ENCODE data around the gene CD300LB.
A peak's percentile ranks its signal among the peaks of the same experiment; 100 is the strongest.
"Not testable (repeated sequence)": the region's sequence is repeated elsewhere in the genome, so short reads cannot be mapped to it uniquely, and the experiment has no call there.

CD300LB gene

GRCh38 chr17:74493331-74493833 lies 37.9 kb downstream of the CD300LB start:
- peak; percentile 77 for DNase-seq (ENCODE audit: low read depth, low spot score)

GRCh38 chr17:74491626-74492025 lies 39.6 kb downstream of the CD300LB start:
- no peak for DNase-seq (ENCODE audit: low read depth, low spot score)

GRCh38 chr17:74490716-74491115 lies 40.6 kb downstream of the CD300LB start:
- no peak for DNase-seq (ENCODE audit: low read depth, low spot score)

DNA sequence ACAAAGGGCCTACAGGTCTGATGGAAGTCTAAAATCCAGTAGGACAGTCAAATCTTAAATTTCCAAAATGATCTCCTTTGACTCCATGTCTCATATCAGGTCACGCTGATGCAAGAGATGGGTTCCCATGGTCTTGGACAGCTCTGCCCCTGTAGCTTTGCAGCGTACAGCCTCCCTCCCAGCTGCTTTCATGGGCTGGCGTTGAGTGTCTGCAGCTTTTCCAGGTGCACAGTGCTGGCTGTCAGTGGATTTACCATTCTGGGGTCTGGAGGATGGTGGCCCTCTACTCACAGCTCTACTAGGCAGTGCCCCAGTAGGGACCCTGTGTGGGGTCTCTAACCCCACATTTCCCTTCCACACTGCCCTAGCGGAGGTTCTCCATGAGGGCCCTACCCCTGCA lies 43.0 kb downstream of the CD300LB start:
- DNase-seq (ENCODE audit: low read depth, low spot score), result not testable (repeated sequence)

GRCh38 chr17:74485841-74486240 lies 45.4 kb downstream of the CD300LB start:
- DNase-seq (ENCODE audit: low read depth, low spot score), result no peak

- no peak for DNase-seq (ENCODE audit: low read depth, low spot score)
Observed at GRCh38 chr17:74485022-74485743, 46.1 kb downstream of the CD300LB start.

DNA sequence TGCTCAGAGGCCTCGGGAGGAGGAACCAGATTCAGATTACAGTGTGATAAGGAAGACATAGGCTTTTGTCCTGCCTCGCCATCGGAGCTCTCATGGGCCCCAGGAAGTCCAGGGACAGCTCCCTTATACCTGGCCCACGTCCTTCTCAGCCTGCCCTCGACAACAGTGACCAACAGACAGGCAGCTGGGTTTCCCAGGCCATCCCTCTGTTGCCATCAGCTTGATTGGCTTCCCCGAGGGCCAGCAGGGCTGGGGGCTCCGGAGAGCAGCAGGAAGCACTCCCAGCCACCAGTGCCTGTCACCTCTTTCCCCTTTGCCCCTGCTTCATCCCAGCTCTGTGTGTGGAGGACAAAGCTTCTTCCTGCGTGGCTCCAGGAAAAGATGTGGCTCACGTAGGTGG lies 47.2 kb downstream of the CD300LB start:
- no peak for DNase-seq (ENCODE audit: low read depth, low spot score)

- DNase-seq (ENCODE audit: low read depth, low spot score), result no peak
Observed at GRCh38 chr17:74481621-74482020, 49.7 kb downstream of the CD300LB start.

GRCh38 chr17:74480290-74480689 lies 51.0 kb downstream of the CD300LB start:
- no peak for DNase-seq (ENCODE audit: low read depth, low spot score)

GRCh38 chr17:74478420-74479100 lies 52.7 kb downstream of the CD300LB start:
- no peak for DNase-seq (ENCODE audit: low read depth, low spot score)

- no peak for DNase-seq (ENCODE audit: low read depth, low spot score)
Observed at GRCh38 chr17:74477411-74477810, 53.9 kb downstream of the CD300LB start.

GRCh38 chr17:74475189-74475588 lies 56.1 kb downstream of the CD300LB start:
- no peak for DNase-seq (ENCODE audit: low read depth, low spot score)

- DNase-seq (ENCODE audit: low read depth, low spot score), result no peak
Observed at GRCh38 chr17:74474043-74474792, 57.1 kb downstream of the CD300LB start.

DNA sequence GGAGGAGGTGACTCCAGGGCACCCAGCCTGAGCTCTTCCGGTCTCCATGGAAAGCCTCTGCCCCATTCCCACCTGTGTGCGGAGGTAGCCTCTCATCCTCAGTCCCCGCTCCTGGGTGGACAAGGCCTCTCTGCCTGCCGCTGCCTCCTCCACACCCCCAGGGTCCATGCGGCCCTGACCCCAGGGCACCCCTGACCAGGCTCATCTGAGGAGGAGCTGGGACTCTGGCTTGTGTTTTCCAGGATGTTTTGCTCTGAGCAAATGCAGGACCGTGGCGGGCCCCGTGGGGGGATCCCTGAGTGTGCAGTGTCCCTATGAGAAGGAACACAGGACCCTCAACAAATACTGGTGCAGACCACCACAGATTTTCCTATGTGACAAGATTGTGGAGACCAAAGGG lies 58.0 kb downstream of the CD300LB start:
- no peak for DNase-seq (ENCODE audit: low read depth, low spot score)

DNA sequence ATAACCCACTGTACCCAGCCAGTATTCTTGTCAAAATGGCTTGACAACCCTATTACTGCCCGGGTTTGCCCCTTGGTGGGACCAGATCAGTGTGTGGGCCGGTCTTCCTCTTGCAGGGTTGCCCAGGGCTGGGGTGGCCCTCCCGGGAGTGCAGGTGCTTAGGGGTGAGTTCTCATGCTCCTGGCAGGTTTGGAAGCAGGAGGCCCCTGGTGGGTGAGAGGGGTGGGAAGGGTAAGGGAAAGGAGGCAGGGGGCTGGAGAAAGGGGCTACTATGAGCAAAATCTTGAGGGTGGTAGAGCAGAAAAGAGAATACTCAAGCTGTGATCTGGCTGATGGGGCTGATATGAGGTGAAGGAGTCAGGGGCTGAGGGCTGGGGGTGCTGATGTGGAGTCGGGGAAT lies 58.4 kb downstream of the CD300LB start:
- no peak for DNase-seq (ENCODE audit: low read depth, low spot score)

- DNase-seq (ENCODE audit: low read depth, low spot score), result no peak
Observed at GRCh38 chr17:74471341-74471740, 59.9 kb downstream of the CD300LB start.
